HG03280 (cell line): ENCODE results near the gene RBM44.

Experiments used
- ATAC-seq: cut with Tn5 transposase; IDR thresholded peaks from one replicate; pipeline ENCODE4 v1.9.1; 2021; ENCODE audit warnings: mild to moderate bottlenecking, moderate library complexity; ENCODE audit not compliant: unreplicated experiment

Gene RBM44

DNA sequence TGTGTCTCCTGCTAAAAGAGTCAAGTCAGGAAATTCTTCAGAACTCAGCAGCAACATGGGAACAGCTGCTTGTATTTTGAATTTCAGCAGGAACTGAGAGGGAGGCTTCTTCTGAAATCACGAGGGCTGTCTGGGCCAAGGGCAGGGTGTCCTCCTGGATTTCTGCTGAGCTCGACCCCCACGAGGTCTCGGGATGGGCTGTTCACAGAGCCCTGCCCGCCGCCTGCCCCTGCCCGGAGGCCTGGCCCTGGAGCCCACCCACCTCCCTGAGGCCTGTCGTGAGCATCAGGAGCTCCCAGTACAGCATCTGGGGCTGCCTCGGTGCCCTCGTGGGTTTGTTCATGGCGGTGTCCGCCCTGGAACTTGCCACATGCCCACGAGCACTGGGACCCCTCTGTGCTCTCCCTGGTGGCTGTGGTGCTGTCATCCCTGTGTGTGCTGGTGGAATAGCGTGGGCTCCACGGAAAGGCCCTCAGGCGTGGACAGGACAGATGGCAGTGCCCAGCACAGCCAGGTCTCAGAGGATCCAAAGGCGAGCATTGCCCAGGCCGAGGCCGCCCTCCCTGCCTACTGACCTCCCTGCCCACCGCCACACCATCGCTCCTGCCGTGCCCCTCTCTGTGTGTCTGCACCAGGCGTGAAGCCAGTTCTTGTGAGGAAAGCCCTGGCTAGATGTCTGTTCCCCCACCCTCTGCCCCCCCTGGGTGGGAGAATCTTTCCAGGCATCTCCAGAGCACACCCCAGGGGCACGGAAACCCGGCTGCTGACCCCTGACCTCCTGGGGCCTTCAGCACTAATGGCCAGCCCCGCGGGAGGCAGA lies 86.7 kb downstream of the RBM44 start:
- ATAC-seq, result no peak

DNA sequence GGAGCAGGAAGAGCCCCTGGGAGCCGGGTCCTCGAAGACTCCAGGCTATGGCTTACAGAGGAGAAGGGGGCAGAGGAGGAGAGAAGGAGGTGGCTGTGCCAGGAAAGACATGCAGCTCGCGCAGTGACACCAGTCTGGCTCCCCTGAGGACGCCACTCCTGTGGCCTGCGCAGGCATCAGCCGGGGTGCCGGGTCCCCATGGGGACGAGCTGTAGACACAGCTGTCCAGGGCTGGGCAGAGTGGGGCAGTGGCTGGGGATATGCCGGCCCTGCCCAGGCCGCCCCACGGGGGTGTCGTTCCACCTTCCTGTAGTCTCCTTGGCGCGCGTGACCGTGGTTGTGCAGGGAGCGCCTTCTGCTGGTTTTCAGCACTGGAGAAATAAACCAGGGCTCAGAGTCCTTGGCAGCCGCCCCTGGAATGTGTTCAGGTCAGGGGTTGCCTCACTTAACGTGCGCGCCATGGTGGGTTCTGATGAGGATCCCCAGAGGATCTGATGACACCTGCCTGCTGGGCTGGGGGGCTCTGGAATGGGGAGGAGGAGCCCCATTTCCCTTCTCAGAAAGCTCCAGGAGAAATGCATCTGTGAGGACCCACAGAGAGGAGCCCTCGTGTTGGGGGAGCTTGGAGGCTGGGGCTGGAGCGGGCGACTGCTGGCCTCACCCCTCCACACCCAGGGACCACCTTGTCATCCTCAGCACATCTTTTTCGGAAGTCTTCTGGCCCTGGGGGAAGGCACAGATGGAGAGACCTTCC lies 87.5 kb downstream of the RBM44 start:
- no peak for ATAC-seq

DNA sequence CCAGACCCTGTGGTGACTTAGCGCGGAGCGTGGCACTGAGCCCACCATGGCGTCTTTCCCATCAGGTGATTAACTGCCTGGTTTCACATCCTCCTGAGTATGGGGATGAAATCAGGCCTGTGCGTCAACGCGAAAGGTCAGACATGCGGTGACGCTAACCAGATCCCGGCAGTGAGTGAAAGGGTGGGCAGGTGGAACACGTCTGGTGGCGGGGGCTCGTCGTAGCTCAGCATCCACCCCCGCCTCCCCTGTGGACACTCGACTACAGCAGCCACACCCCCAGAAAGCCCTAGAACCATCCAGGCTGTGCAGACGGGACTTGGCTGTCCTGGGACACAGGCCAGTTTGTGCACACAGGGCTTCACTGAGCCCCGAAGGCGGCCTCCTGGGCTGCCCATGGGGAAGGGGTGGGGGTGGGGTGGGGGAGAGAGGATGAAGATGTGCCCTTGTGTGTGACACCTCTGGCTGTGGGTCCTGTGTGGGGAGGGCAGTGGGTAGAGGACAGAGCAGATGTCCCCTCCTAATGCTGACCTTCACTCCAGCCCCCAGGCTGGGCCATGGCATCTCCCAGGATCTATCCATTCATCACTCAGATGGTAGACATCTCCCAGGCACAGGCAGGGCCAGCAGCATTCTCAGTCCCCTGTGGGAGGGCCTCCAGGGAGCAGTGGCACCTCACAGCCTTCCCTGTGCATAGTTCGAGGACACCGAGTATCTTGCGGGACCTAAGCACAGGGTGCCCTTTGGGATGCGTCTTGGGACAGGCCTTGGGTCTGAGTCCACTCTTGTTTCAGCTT lies 88.3 kb downstream of the RBM44 start:
- ATAC-seq, result no peak

DNA sequence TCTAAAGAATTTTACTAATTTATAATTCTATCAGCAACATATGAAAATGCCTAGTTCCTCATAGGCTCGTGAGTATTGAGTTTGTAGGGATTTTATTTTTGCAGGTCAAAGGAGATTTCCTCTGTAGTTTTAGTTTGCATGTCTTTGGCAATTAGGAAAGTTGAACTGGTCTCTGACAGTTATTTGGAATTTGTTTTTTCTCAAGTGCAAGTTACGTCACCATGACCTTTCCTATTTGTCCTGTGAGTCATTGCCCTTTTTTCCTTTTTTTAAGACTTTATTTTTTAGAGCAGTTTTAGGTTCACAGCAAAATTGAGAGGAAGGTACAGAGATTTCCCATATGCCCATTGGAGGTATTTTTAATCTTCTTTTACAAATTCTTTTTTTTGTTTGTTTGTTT lies 89.8 kb downstream of the RBM44 start:
- ATAC-seq, result no peak

- no peak for ATAC-seq
Measured at GRCh38 chr2:237889016-237889415, 90.4 kb downstream of the RBM44 start.

GRCh38 chr2:237889811-237890210 lies 91.2 kb downstream of the RBM44 start:
- ATAC-seq, result no peak
